ENCODE results near the gene ZNF446.

DNA sequence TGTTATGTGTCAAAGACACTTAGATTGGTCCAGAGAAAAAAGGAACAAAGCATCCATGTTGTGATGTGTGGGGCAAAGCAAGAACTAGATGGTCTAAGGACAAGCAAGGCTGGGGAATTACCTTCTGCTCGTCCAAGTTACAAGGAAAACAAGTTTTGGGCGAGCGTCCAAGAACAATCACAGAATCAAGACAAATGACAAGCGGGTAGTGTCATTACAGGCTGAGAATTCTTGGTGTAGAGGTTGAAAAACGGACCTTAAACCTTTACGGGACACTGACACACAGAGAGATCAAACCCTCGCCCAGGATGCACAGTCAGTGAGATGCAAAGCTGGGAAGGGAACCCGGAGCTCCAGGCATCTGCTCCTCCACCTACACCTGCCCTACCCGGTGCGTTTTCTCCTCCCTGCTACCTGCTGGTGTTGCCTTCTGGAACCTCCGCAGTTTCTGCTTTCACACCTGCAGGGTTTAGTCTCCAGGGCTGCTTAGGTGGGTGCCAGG lies 25.2 kb upstream of the ZNF446 start:
- TF ChIP-seq ZNF274 (IDR thresholded peaks at IDR 0.05; ENCODE audit: borderline replicate concordance, low read depth, low read length) (no peak), EHMT2 (IDR thresholded peaks at IDR 0.05) (no peak), RAD21 (CRISPR knock-in tag; conservative IDR thresholded peaks at IDR 0.05 in 1 of 2, IDR thresholded peaks at IDR 0.05 in 1 of 2) (no peak), CTCF (IDR thresholded peaks at IDR 0.05 in 2 of 3, conservative IDR thresholded peaks at IDR 0.05 in 1 of 3; ENCODE audit: insufficient read depth in 2 of 3, low read depth in 1 of 3, low read length in 3 of 3) (no peak), NFATC3 (IDR thresholded peaks at IDR 0.05) (no peak), DPF2 (IDR thresholded peaks at IDR 0.05) (no peak), TRIM28 (IDR thresholded peaks at IDR 0.05) (no peak), SMAD1 (IDR thresholded peaks at IDR 0.05; ENCODE audit: low read depth, low read length, partially characterized antibody) (no peak), TARDBP (IDR thresholded peaks at IDR 0.05) (no peak), CEBPZ (IDR thresholded peaks at IDR 0.05; ENCODE audit: borderline replicate concordance, low read depth, low read length) (no peak), EZH2 (IDR thresholded peaks at IDR 0.05; ENCODE audit: borderline replicate concordance, low read depth, low read length) (no peak)
